ENCODE results near the gene ASB18. TPM values are rescaled to one million over a fixed set of nuclear protein-coding genes. Genes with fewer than 3 reads are reported as not detected.

The ASB18 gene
- total RNA-seq, 1 donor from 2014 or later = not detected

DNA sequence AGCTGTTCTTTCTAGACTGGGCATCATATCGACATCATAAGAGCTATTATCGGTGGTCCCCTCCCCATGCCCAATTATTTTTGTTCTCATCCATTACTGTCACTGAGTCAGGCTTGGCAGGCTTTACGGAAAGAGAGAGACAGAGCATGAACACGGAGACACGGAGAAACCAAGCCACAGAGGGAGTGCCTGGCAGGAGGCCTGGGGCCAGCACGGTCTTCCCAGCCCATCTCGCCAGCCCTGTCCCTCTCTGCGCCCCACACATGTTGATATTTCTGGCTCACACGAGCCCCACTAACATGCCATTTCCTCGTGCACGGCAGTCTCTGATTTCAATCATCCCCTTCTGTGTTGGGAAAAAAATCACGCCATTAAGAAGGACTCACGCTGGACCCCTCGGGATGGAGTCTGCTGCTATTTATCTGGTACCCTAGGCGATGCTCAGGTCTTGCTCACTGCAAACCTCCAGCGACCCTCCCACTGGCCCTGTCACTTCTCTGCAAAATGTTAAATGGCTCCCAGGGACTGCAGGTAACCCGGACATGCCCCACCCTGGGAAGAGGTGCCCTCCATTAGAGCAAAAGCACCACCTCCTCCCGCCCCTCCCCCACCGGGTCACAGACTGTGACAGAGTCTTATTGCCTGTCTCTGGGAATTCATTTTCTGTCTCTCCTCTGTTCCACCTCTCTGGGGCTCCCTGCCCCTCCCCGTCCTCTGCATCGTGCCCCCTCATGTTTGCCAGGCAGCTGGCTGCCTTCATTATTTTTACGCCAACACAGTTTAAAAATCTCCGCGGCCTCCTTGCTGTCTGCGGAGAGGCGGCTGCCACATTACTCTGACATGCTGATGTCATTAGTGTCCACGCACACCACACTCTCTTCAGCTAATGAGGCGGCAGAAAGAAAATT, 55.9 kb downstream of the ASB18 start:
- Histone ChIP-seq H3K4me1 (no peaks in the 10 kb centered on the region), H3K27me3 (peaks cover 12% of the 10 kb centered on the region), H3K9me3 (no peaks in the 10 kb centered on the region), H3K4me3 (no peak overlapping the region), H3K36me3 (no peaks in the 10 kb centered on the region), H3K27ac (no peak overlapping the region)
- DNase-seq = no peak
- ATAC-seq = no peak
- TF ChIP-seq, protein P1, sequence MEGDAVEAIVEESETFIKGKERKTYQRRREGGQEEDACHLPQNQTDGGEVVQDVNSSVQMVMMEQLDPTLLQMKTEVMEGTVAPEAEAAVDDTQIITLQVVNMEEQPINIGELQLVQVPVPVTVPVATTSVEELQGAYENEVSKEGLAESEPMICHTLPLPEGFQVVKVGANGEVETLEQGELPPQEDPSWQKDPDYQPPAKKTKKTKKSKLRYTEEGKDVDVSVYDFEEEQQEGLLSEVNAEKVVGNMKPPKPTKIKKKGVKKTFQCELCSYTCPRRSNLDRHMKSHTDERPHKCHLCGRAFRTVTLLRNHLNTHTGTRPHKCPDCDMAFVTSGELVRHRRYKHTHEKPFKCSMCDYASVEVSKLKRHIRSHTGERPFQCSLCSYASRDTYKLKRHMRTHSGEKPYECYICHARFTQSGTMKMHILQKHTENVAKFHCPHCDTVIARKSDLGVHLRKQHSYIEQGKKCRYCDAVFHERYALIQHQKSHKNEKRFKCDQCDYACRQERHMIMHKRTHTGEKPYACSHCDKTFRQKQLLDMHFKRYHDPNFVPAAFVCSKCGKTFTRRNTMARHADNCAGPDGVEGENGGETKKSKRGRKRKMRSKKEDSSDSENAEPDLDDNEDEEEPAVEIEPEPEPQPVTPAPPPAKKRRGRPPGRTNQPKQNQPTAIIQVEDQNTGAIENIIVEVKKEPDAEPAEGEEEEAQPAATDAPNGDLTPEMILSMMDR (IDR thresholded peaks at IDR 0.05) = no peak
- intact Hi-C loops (cut with DNase I) = no loop called here

DNA sequence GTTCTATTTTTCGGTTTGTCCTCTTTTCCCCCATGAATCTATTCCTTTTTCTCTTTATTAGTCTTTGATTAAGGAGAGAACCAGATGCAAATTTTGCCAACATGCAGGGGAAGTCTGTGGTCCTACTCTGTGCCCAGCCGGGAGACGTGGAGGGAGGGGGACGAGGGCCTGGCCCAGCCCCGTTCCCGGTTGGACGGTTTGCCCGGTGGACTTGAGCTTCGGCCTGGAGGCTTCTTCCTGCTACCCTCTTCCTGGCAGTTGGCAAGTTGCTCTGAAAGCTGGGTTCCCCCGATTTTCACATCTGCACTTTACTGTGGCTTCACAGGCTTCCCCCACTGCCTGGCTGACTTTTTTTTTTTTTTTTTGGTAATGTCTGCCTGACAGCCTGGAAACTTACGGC, 56.7 kb downstream of the ASB18 start:
- Histone ChIP-seq H3K36me3 (no peaks in the 10 kb centered on the region), H3K4me1 (no peaks in the 10 kb centered on the region), H3K27ac (no peak overlapping the region), H3K27me3 (peaks cover 8% of the 10 kb centered on the region), H3K9me3 (no peaks in the 10 kb centered on the region), H3K4me3 (no peak overlapping the region)
- ATAC-seq = no peak
- intact Hi-C loops (cut with DNase I) = no loop called here
- TF ChIP-seq, protein P1 (IDR thresholded peaks at IDR 0.05) = no peak
- no peak for DNase-seq

DNA sequence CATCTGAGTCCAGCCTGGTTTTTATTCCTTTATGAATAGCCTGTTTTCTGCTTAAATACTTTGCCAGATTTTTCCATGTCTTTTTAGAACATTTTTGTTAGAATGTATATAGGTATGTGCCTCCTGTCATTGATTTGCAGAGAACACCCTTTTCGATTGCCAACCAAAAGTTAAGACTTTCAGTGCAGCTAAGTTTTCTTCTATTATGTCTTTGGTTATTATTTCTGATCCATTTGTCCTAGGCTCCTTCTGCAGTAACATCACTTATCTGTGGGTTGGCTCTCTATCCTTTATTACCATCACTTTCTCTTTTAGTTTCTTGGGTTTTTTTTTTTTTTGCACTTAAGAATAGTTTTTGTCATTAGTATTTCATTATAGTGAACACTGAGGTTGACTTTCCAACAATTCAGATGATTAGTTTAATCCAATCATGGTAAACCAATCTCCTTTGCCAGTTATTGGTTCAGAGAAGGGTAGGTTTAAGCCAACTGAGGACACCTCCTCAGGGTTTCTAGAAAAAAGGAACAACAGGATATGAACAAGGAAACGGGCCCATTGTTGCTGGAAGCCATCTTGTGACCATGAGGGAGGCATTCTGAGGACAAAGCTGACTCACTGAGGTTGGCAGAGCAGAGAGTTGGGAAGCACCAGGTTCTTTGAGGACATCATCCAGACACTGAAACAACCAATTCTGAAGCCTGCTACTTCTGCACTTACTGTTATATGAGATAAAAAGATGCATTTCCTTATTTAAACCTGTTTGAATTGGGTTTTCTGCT, 58.1 kb downstream of the ASB18 start:
- Histone ChIP-seq H3K4me1 (no peaks in the 10 kb centered on the region), H3K27me3 (no peaks in the 10 kb centered on the region), H3K4me3 (no peak overlapping the region), H3K9me3 (no peaks in the 10 kb centered on the region), H3K27ac (no peak overlapping the region), H3K36me3 (no peaks in the 10 kb centered on the region)
- TF ChIP-seq, protein P1 (IDR thresholded peaks at IDR 0.05) = no peak
- DNase-seq (no peak), ATAC-seq (no peak)
- intact Hi-C loops (cut with DNase I) = no loop called here

DNA sequence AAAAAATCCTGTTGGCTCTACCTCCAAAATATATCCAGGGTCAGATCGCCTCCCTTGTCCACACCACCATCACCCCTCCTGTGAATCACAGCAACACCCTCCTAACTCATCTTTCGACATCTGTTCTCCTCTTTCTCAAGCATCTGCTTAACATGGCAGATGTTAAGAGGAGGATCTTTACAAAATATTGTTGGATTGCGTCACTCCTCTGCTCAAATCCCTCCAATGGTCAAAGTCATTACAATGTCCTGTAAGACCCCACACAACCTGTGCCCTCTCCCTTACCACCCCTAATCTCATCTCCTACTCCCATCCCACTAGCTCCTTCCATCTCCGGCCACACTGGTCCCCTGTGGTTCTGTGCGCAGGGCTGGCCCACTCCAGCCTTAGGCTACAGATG, 59.3 kb downstream of the ASB18 start:
- DNase-seq (no peak), ATAC-seq (no peak)
- H3K4me1 ChIP-seq = no peaks in the 10 kb centered on the region
- TF ChIP-seq, protein P1 (IDR thresholded peaks at IDR 0.05) = no peak
- no peak overlapping the region for H3K4me3 ChIP-seq
- H3K27ac ChIP-seq = no peak overlapping the region
- no peaks in the 10 kb centered on the region for H3K27me3 ChIP-seq
- no peaks in the 10 kb centered on the region for H3K9me3 ChIP-seq
- intact Hi-C loops (cut with DNase I) = no loop called here
- H3K36me3 ChIP-seq = no peaks in the 10 kb centered on the region

DNA sequence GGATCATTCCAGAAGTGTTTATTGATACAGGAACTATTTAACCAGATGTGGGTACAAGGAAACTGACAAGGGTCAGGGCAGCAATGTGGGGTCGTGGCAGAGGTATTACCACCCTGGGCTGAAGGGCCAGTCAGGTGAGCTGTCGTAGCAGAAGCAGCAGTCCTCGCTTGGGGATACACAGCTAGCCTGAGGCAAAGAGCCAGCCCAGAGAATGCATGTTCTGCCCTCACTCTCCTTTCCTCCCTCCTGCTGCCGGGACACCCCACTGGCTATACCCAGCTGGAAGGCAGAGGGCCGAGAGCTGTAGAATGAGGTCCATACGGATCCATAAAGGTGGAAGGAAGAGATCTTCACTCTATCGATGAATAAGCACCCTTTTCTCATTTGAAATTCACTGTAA, 63.8 kb downstream of the ASB18 start:
- ATAC-seq = no peak
- TF ChIP-seq, protein P1 (IDR thresholded peaks at IDR 0.05) = no peak
- Histone ChIP-seq H3K9me3 (no peaks in the 10 kb centered on the region), H3K27ac (no peak overlapping the region), H3K4me3 (no peak overlapping the region), H3K27me3 (no peaks in the 10 kb centered on the region), H3K4me1 (no peaks in the 10 kb centered on the region), H3K36me3 (no peaks in the 10 kb centered on the region)
- intact Hi-C loops (cut with DNase I) = no loop called here
- DNase-seq = no peak
